Measurements from ENCODE around the gene NEDD4.

- TF ChIP-seq GATA2 (IDR thresholded peaks at IDR 0.05; ENCODE audit: low read depth, low read length) (no peak), GATA3 (IDR thresholded peaks at IDR 0.05; ENCODE audit: low read depth, low read length) (no peak)
Measured at GRCh38 chr15:55829826-55830225, 163.6 kb downstream of the NEDD4 start.
